ENCODE results near the gene LAMA2.

DNA sequence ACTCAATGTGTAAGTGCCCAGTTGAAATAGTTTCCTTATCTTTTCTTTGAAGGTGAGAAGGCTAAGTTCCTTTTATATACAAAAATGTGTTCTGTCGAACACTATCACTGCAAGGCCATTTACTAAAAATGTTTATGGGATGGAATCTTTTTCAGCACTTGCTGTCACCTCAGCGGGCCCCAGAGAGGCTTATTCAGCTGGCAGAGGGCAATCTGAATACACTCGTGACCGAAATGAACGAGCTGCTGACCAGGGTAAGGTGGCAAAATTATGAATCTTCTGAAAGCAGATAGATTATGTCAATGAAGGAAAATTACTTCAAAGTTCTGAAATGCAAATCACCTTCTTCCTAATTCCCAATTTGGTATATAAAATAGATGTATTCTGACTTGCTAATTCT, 486.8 kb downstream of the LAMA2 start:
- TF ChIP-seq POLR2A (IDR thresholded peaks at IDR 0.05; ENCODE audit: low read length) (no peak), GATA1 (IDR thresholded peaks at IDR 0.05; ENCODE audit: low read depth, low read length) (no peak)

Measured in erythroblast (primary cell).